ENCODE data around the gene ASH1L.
"Not testable (repeated sequence)": the region's sequence is repeated elsewhere in the genome, so short reads cannot be mapped to it uniquely, and the experiment has no call there.

ASH1L gene

GRCh38 chr1:155562581-155563376 lies at the start of gene ASH1L:
Gene ASH1L, minus strand, starts transcription at chr1:155562803. Its CDS starts 41,284 bp downstream, at chr1:155521519.
- peak; percentile 87 to 91 for DNase-seq (ENCODE audit: low read depth in 2 of 2)

GRCh38 chr1:155610257-155610647 lies 47.6 kb upstream of the ASH1L start:
- DNase-seq (ENCODE audit: low read depth in 2 of 2): not testable (repeated sequence)

- DNase-seq (ENCODE audit: low read depth in 2 of 2): peak; percentile 98 to 99
These were observed 47.1 kb upstream of the ASH1L start, which contains the start of gene MSTO1 for GRCh38 chr1:155609515-155610256. Gene MSTO1, plus strand, starts transcription at chr1:155610218. Its CDS starts 31 bp downstream, at chr1:155610249.

GRCh38 chr1:155608888-155609225 lies 46.3 kb upstream of the ASH1L start:
- DNase-seq (ENCODE audit: low read depth in 2 of 2): no peak

- DNase-seq (ENCODE audit: low read depth in 2 of 2): no peak
These were observed 45.1 kb upstream of the ASH1L start for GRCh38 chr1:155607708-155608107.

GRCh38 chr1:155599828-155600572 lies 37.4 kb upstream of the ASH1L start:
- not testable (repeated sequence) for DNase-seq (ENCODE audit: low read depth in 2 of 2)

- no peak for DNase-seq (ENCODE audit: low read depth in 2 of 2)
These were observed 36.3 kb upstream of the ASH1L start for GRCh38 chr1:155598842-155599331.

- no peak for DNase-seq (ENCODE audit: low read depth in 2 of 2)
These were observed 34.3 kb upstream of the ASH1L start for GRCh38 chr1:155596864-155597263.

GRCh38 chr1:155595877-155596474 lies 33.4 kb upstream of the ASH1L start:
- not testable (repeated sequence) for DNase-seq (ENCODE audit: low read depth in 2 of 2)

- no peak for DNase-seq (ENCODE audit: low read depth in 2 of 2)
These were observed 29.2 kb upstream of the ASH1L start for GRCh38 chr1:155591770-155592169.

GRCh38 chr1:155590516-155591247 lies 28.1 kb upstream of the ASH1L start:
- DNase-seq (ENCODE audit: low read depth in 2 of 2): not testable (repeated sequence)

- not testable (repeated sequence) for DNase-seq (ENCODE audit: low read depth in 2 of 2)
These were observed 26.7 kb upstream of the ASH1L start for GRCh38 chr1:155589282-155589681.

- not testable (repeated sequence) for DNase-seq (ENCODE audit: low read depth in 2 of 2)
These were observed 21.2 kb upstream of the ASH1L start for GRCh38 chr1:155583846-155584245.

GRCh38 chr1:155575608-155576007 lies 13.0 kb upstream of the ASH1L start:
- DNase-seq (ENCODE audit: low read depth in 2 of 2): not testable (repeated sequence)

- DNase-seq (ENCODE audit: low read depth in 2 of 2): no peak
These were observed 11.5 kb upstream of the ASH1L start for GRCh38 chr1:155574077-155574476.

- DNase-seq (ENCODE audit: low read depth in 2 of 2): no peak
These were observed 8.0 kb upstream of the ASH1L start for GRCh38 chr1:155570593-155570990.

- DNase-seq (ENCODE audit: low read depth in 2 of 2): no peak
These were observed 7.5 kb upstream of the ASH1L start for GRCh38 chr1:155569988-155570592.

- DNase-seq (ENCODE audit: low read depth in 2 of 2): not testable (repeated sequence)
These were observed 897 bp upstream of the ASH1L start for GRCh38 chr1:155563377-155564022.

GRCh38 chr1:155561779-155562580 lies 623 bp downstream of the ASH1L start:
- peak; percentile 38 to 48 for DNase-seq (ENCODE audit: low read depth in 2 of 2)

All from stimulated activated CD8-positive, alpha-beta memory T cell treated with anti-CD3 and anti-CD28 coated beads, Interleukin-2, amount 100 ng/mL, for 48 hours (primary cell).